ENCODE data around the gene DLX5.

Gene DLX5

GRCh38 chr7:96977445-96977844 is 47.2 kb downstream of the DLX5 start:
- no peak overlapping the region for H3K27ac ChIP-seq
- H3K9ac ChIP-seq (ENCODE audit: insufficient read length): no peak overlapping the region
- no peaks in the 10 kb centered on the region for H3K9me3 ChIP-seq (ENCODE audit: low read depth, low read length)
- no peak for TF ChIP-seq EZH2 (IDR thresholded peaks at IDR 0.05)
- no peak for TF ChIP-seq FOXP2 (optimal IDR thresholded peaks at IDR 0.05; ENCODE audit: control extremely low read depth, extremely low read length, insufficient read depth)
- TF ChIP-seq POLR2AphosphoS5 (IDR thresholded peaks at IDR 0.05; ENCODE audit: borderline replicate concordance, low read depth, low read length): no peak
- no peak for DNase-seq (ENCODE audit: low read depth, low spot score)
- no peaks in the 10 kb centered on the region for H3K36me3 ChIP-seq (ENCODE audit: insufficient read depth, low read length)
- H3K4me3 ChIP-seq: no peak overlapping the region

- no peak overlapping the region for H3K27ac ChIP-seq
- DNase-seq (ENCODE audit: low read depth, low spot score): no peak
- H3K36me3 ChIP-seq (ENCODE audit: insufficient read depth, low read length): no peaks in the 10 kb centered on the region
- H3K4me3 ChIP-seq: no peak overlapping the region
- TF ChIP-seq FOXP2 (optimal IDR thresholded peaks at IDR 0.05; ENCODE audit: control extremely low read depth, extremely low read length, insufficient read depth): no peak
- no peak for TF ChIP-seq POLR2AphosphoS5 (IDR thresholded peaks at IDR 0.05; ENCODE audit: borderline replicate concordance, low read depth, low read length)
- no peak for TF ChIP-seq EZH2 (IDR thresholded peaks at IDR 0.05)
- no peaks in the 10 kb centered on the region for H3K9me3 ChIP-seq (ENCODE audit: low read depth, low read length)
- no peak overlapping the region for H3K9ac ChIP-seq (ENCODE audit: insufficient read length)
Observed at GRCh38 chr7:96976106-96976505, 48.5 kb downstream of the DLX5 start.

- Histone ChIP-seq H3K4me3 (no peak overlapping the region), H3K36me3 (ENCODE audit: insufficient read depth, low read length) (no peaks in the 10 kb centered on the region), H3K27ac (no peak overlapping the region), H3K9me3 (ENCODE audit: low read depth, low read length) (no peaks in the 10 kb centered on the region), H3K9ac (ENCODE audit: insufficient read length) (no peak overlapping the region)
- TF ChIP-seq EZH2 (IDR thresholded peaks at IDR 0.05) (no peak), FOXP2 (optimal IDR thresholded peaks at IDR 0.05; ENCODE audit: control extremely low read depth, extremely low read length, insufficient read depth) (no peak), POLR2AphosphoS5 (IDR thresholded peaks at IDR 0.05; ENCODE audit: borderline replicate concordance, low read depth, low read length) (no peak)
- DNase-seq (ENCODE audit: low read depth, low spot score): no peak
Observed at GRCh38 chr7:96973986-96974385, 50.6 kb downstream of the DLX5 start.

GRCh38 chr7:96970739-96971138 is 53.9 kb downstream of the DLX5 start:
- no peak for DNase-seq (ENCODE audit: low read depth, low spot score)
- Histone ChIP-seq H3K27ac (no peak overlapping the region), H3K4me3 (no peak overlapping the region), H3K9ac (ENCODE audit: insufficient read length) (no peak overlapping the region), H3K9me3 (ENCODE audit: low read depth, low read length) (no peaks in the 10 kb centered on the region), H3K36me3 (ENCODE audit: insufficient read depth, low read length) (no peaks in the 10 kb centered on the region)
- TF ChIP-seq FOXP2 (optimal IDR thresholded peaks at IDR 0.05; ENCODE audit: control extremely low read depth, extremely low read length, insufficient read depth): no peak
- no peak for TF ChIP-seq EZH2 (IDR thresholded peaks at IDR 0.05)
- no peak for TF ChIP-seq POLR2AphosphoS5 (IDR thresholded peaks at IDR 0.05; ENCODE audit: borderline replicate concordance, low read depth, low read length)

All from SK-N-MC (cell line).